Measurements from ENCODE around the gene LYSMD1.

LYSMD1 gene

DNA sequence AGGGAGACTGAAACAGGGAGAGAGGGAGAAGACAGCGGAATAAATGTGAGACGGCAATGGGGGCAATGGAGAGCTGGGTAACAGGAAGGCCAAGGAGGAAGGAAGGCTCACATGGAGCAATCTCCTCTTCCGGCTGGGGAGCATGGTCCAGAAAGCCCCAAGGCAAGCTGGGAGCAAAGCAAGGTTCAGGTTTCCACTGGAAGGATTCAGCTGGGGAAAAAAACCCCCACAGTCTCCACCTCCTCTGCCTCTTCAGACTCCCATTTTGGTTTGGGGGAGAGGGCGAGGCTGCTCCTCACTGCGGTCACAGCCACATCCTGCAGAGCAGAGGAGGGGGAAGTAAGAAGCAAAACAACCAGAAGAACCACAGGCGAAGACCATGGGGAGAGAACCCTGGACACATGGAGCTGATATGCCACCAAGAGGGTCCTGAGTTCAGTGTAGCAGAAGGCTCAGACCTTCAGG is 8.6 kb downstream of the LYSMD1 start:
- H3K36me3 ChIP-seq (ENCODE audit: control insufficient read depth in 2 of 2, insufficient read depth in 1 of 2, low read length in 2 of 2): peaks cover 12 to 63% of the 10 kb centered on the region in 2 experiments
- H3K4me3 ChIP-seq (ENCODE audit: low read depth, low read length): no peak overlapping the region

GRCh38 chr1:151156515-151156819 is 9.2 kb downstream of the LYSMD1 start, which contains the start of gene TNFAIP8L2:
Gene TNFAIP8L2, plus strand, starts transcription at chr1:151156649. Its CDS starts 2,049 bp downstream, at chr1:151158698.
- POLR2A ChIA-PET: interaction anchor here (1.1 to 1.2 kb wide), 2 partner anchors 9 to 33 kb away, joined by 3 to 4 read pairs; partner anchors contain the start of genes LYSMD1, SCNM1 and VPS72
- CTCF ChIA-PET: interaction anchor here (0.6 to 6.4 kb wide), 11 partner anchors 8 to 132 kb away, joined by 3 to 124 read pairs (median 4); partner anchors contain the start of genes LYSMD1 and TMOD4
- TF ChIP-seq KLF9 (tag by site-specific recombination; IDR thresholded peaks at IDR 0.05; ENCODE audit: low read depth): peak; percentile 56
- 0 out of 2 replicates have a peak, but pooled peaks have one; percentile 12 for TF ChIP-seq SP2 (tag by site-specific recombination; IDR thresholded peaks at IDR 0.05)
- TF ChIP-seq ZSCAN4 (tag by site-specific recombination; IDR thresholded peaks at IDR 0.05): no peak
- Histone ChIP-seq H3K4me1 (ENCODE audit: control insufficient read depth, insufficient read depth, low read length) (no peaks in the 10 kb centered on the region), H3K36me3 (ENCODE audit: control insufficient read depth in 2 of 2, insufficient read depth in 1 of 2, low read length in 2 of 2) (peaks cover 12 to 57% of the 10 kb centered on the region in 2 experiments), H3K4me3 (ENCODE audit: low read depth, low read length) (no peak within 1 kb of the TSS), H3K9me3 (ENCODE audit: control insufficient read depth, insufficient read depth, low read depth, low read length) (no peaks in the 10 kb centered on the region), H3K27ac (ENCODE audit: extremely low read depth, low read depth, low read length) (no peak within 1 kb of the TSS)

More for the DNA sequence above, 8.6 kb downstream of the LYSMD1 start:
- no peaks in the 10 kb centered on the region for H3K9me3 ChIP-seq (ENCODE audit: control insufficient read depth, insufficient read depth, low read depth, low read length)
- H3K27ac ChIP-seq (ENCODE audit: extremely low read depth, low read depth, low read length): no peak overlapping the region
- no peaks in the 10 kb centered on the region for H3K4me1 ChIP-seq (ENCODE audit: control insufficient read depth, insufficient read depth, low read length)
- POLR2A ChIA-PET: interaction anchor here (0.6 to 1.2 kb wide), 3 partner anchors 8 to 33 kb away, joined by 3 to 4 read pairs (median 4); partner anchors contain the start of genes LYSMD1, SCNM1 and VPS72
- TF ChIP-seq YY2 (tag by site-specific recombination; IDR thresholded peaks at IDR 0.05): no peak
- TF ChIP-seq HOXC10 (CRISPR knock-in tag; IDR thresholded peaks at IDR 0.05): no peak
- no peak for TF ChIP-seq ZNF792 (tag by site-specific recombination; IDR thresholded peaks at IDR 0.05)
- no peak for TF ChIP-seq SCRT2 (tag by site-specific recombination; IDR thresholded peaks at IDR 0.05)
- TF ChIP-seq MZF1 (tag by site-specific recombination; IDR thresholded peaks at IDR 0.05; ENCODE audit: borderline replicate concordance): no peak
- TF ChIP-seq KLF16 (tag by site-specific recombination; IDR thresholded peaks at IDR 0.05): no peak
- no peak for TF ChIP-seq ZNF571 (tag by site-specific recombination; IDR thresholded peaks at IDR 0.05)
- TF ChIP-seq KLF10 (tag by site-specific recombination; IDR thresholded peaks at IDR 0.05): no peak
- TF ChIP-seq ZFP3 (tag by site-specific recombination; IDR thresholded peaks at IDR 0.05; ENCODE audit: low read depth): no peak
- TF ChIP-seq EGR2 (tag by site-specific recombination; IDR thresholded peaks at IDR 0.05; ENCODE audit: low read depth): no peak
- no peak for TF ChIP-seq ZNF10 (tag by site-specific recombination; IDR thresholded peaks at IDR 0.05)
- no peak for TF ChIP-seq MEIS1 (CRISPR knock-in tag; IDR thresholded peaks at IDR 0.05; ENCODE audit: borderline replicate concordance)
- no peak for TF ChIP-seq ZNF157 (tag by site-specific recombination; IDR thresholded peaks at IDR 0.05)
- CTCF ChIA-PET: interaction anchor here (0.6 to 6.4 kb wide), 10 partner anchors 8 to 132 kb away, joined by 3 to 124 read pairs (median 5); partner anchors contain the start of genes LYSMD1 and TMOD4

GRCh38 chr1:151147665-151148064 is 18.0 kb downstream of the LYSMD1 start:
- ChIA-PET CTCF (interaction anchor here (1.2 kb wide), 1 partner anchor 9 kb away, joined by 6 read pairs; the partner anchor contains the start of gene TNFAIP8L2), POLR2A (no interaction called here)
- Histone ChIP-seq H3K9me3 (ENCODE audit: control insufficient read depth, insufficient read depth, low read depth, low read length) (no peaks in the 10 kb centered on the region), H3K27ac (ENCODE audit: extremely low read depth, low read depth, low read length) (no peak overlapping the region), H3K4me1 (ENCODE audit: control insufficient read depth, insufficient read depth, low read length) (peaks cover 3% of the 10 kb centered on the region; the same call in 1 of the 2 replicates), H3K36me3 (ENCODE audit: control insufficient read depth in 2 of 2, insufficient read depth in 1 of 2, low read length in 2 of 2) (no peaks in the 10 kb centered on the region), H3K4me3 (ENCODE audit: low read depth, low read length) (no peak overlapping the region)
- TF ChIP-seq ZNF202 (tag by site-specific recombination; IDR thresholded peaks at IDR 0.05; ENCODE audit: borderline replicate concordance) (no peak), MEIS1 (CRISPR knock-in tag; IDR thresholded peaks at IDR 0.05; ENCODE audit: borderline replicate concordance) (no peak), REPIN1 (tag by site-specific recombination; IDR thresholded peaks at IDR 0.05; ENCODE audit: low read depth) (no peak), MZF1 (tag by site-specific recombination; IDR thresholded peaks at IDR 0.05; ENCODE audit: borderline replicate concordance) (no peak), ZBTB10 (tag by site-specific recombination; IDR thresholded peaks at IDR 0.05) (no peak), ZNF473 (tag by site-specific recombination; IDR thresholded peaks at IDR 0.05) (no peak), GLIS2 (tag by site-specific recombination; IDR thresholded peaks at IDR 0.05) (no peak)
- TF ChIP-seq, protein P1, sequence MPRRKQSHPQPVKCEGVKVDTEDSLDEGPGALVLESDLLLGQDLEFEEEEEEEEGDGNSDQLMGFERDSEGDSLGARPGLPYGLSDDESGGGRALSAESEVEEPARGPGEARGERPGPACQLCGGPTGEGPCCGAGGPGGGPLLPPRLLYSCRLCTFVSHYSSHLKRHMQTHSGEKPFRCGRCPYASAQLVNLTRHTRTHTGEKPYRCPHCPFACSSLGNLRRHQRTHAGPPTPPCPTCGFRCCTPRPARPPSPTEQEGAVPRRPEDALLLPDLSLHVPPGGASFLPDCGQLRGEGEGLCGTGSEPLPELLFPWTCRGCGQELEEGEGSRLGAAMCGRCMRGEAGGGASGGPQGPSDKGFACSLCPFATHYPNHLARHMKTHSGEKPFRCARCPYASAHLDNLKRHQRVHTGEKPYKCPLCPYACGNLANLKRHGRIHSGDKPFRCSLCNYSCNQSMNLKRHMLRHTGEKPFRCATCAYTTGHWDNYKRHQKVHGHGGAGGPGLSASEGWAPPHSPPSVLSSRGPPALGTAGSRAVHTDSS (tag by site-specific recombination; IDR thresholded peaks at IDR 0.05): no peak
- TF ChIP-seq, protein P2, sequence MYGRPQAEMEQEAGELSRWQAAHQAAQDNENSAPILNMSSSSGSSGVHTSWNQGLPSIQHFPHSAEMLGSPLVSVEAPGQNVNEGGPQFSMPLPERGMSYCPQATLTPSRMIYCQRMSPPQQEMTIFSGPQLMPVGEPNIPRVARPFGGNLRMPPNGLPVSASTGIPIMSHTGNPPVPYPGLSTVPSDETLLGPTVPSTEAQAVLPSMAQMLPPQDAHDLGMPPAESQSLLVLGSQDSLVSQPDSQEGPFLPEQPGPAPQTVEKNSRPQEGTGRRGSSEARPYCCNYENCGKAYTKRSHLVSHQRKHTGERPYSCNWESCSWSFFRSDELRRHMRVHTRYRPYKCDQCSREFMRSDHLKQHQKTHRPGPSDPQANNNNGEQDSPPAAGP (tag by site-specific recombination; IDR thresholded peaks at IDR 0.05): no peak
